Omental fat pad (tissue), 4 donors: ENCODE data around the gene USP48. TPM values are rescaled to one million over a fixed set of nuclear protein-coding genes. Genes with fewer than 3 reads are reported as not detected.

ENCODE experiments used
- ATAC-seq: fragments of 150-250 bp; one replicate; pipeline ENCODE4 v1.9.1; 2016; ENCODE audit warnings: mild to moderate bottlenecking, moderate library complexity; ENCODE audit not compliant: low FRiP score
- DNase-seq: peaks from one replicate; pipeline ENCODE4 v3.0.0-alpha.2; 2019; ENCODE audit warnings: low spot score
- CTCF ChIP-seq, 3 donors: fragments of 450-650 bp; IDR thresholded peaks; one replicate each; pipeline ENCODE4 v1.5.1; 2016 to 2017; ENCODE audit warnings: antibody characterized with exemption in 3 of 3, mild to moderate bottlenecking in 3 of 3, moderate library complexity in 2 of 3
- total RNA-seq, 4 donors: library from RNA; depleted of rRNA; stranded (reverse); fragments of >200 nt; gene quantifications; one replicate each; pipeline ENCODE4 v1.1.0, GENCODE V29; 2016

Gene USP48
- total RNA-seq, 4 donors from 2014 or later: 30.5 to 49.8 (median 39.5) TPM

DNA sequence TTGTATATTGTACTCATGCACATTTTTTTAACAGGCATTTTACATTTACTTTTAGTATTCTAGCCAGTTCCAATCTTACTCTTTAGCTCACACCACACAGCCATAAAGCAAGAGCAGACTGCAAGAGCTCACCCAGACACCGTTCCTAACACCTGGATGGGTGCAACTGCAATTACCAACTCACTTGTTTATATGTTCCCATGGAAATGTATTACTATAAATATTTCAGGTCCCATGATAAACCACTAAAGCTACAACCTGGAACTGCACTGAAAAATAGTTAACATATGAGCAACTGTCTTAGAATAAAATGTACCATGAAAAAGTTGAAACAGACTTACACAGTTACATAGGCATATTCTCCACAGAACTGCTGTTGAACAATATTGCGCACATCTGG, 30.8 kb downstream of the USP48 start:
- no peak for ATAC-seq
- DNase-seq: no peak

GRCh38 chr1:21751281-21751680, 31.7 kb downstream of the USP48 start:
- ATAC-seq: no peak

More for the DNA sequence above, 30.8 kb downstream of the USP48 start:
- no peak for TF ChIP-seq CTCF (IDR thresholded peaks at IDR 0.05)

GRCh38 chr1:21750841-21751240, 32.1 kb downstream of the USP48 start:
- no peak for TF ChIP-seq CTCF (IDR thresholded peaks at IDR 0.05)
- no peak for DNase-seq
- no peak for ATAC-seq

More at GRCh38 chr1:21751281-21751680, 31.7 kb downstream of the USP48 start:
- no peak for DNase-seq
- no peak for TF ChIP-seq CTCF (IDR thresholded peaks at IDR 0.05)

DNA sequence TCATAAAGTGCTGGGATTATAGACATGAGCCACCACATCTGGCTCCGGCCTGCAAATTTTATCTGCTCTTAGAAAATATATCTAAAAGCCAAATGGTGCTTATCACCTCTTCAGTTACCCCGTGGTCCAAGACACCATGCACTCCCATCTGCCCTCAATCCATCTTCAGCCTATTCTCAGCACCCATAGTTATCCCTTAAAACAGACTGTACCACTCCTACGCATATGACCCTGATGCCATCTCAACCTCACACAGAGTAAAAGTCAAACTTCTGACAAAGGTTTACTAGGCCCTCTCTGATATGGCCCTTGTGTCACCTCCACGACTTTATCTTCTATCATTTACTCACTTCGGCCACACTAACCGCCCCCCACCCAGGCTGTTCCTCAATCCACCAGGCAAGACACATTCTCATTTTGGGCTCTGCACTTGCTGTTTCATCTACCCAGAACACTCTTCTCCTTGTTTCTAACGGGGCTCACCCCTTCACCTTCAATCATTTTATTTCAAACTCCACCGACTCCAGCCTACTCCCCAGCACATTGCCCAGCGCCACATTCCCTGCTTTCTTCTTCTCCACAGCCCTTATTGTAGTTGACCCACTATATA, 33.0 kb downstream of the USP48 start:
- TF ChIP-seq CTCF (IDR thresholded peaks at IDR 0.05): no peak
- DNase-seq (no peak), ATAC-seq (no peak)

GRCh38 chr1:21749109-21749508, 33.8 kb downstream of the USP48 start:
- no peak for DNase-seq
- no peak for ATAC-seq
- TF ChIP-seq CTCF (IDR thresholded peaks at IDR 0.05): no peak

DNA sequence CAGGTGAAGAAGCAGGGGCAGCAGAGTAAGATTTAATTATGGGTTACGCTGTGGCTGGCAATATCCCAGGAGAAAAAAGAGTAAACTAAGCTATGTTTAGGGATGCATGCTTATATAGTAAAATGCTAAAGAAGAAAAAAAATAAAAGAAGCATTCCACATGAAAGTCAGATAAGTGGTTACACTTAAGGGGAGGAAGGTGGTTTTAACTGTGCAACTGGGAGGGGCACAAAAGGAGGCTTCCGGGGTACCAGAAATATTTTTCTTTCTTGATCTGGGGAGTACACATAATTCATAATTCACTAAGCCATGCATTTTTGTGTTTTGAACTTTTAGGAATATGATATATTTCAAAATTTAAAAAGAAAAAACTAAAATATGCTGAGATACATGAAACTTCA, 39.5 kb downstream of the USP48 start:
- ATAC-seq (no peak), DNase-seq (no peak)
- no peak for TF ChIP-seq CTCF (IDR thresholded peaks at IDR 0.05)

DNA sequence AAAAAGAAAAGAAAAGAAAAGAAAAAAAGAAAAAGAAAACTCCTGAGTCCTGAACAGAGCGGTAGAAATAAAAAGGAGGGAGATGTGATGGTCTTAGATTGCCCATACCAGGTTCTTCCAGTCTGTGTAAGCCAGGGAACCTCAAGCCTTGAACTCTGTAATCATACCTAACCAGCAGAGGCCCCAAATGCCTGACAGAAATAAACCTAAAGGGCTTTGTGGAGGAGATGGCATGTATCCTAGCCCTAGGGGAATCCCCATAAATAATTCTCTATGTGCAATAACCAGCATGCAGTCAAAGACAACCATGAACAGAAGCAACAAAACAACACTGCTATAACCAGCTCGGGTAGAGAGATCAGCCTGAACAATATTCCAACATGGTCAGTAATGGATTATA, 40.4 kb downstream of the USP48 start:
- no peak for DNase-seq
- no peak for TF ChIP-seq CTCF (IDR thresholded peaks at IDR 0.05)
- no peak for ATAC-seq
